Measurements from ENCODE around the gene DHX57.

Gene DHX57

DNA sequence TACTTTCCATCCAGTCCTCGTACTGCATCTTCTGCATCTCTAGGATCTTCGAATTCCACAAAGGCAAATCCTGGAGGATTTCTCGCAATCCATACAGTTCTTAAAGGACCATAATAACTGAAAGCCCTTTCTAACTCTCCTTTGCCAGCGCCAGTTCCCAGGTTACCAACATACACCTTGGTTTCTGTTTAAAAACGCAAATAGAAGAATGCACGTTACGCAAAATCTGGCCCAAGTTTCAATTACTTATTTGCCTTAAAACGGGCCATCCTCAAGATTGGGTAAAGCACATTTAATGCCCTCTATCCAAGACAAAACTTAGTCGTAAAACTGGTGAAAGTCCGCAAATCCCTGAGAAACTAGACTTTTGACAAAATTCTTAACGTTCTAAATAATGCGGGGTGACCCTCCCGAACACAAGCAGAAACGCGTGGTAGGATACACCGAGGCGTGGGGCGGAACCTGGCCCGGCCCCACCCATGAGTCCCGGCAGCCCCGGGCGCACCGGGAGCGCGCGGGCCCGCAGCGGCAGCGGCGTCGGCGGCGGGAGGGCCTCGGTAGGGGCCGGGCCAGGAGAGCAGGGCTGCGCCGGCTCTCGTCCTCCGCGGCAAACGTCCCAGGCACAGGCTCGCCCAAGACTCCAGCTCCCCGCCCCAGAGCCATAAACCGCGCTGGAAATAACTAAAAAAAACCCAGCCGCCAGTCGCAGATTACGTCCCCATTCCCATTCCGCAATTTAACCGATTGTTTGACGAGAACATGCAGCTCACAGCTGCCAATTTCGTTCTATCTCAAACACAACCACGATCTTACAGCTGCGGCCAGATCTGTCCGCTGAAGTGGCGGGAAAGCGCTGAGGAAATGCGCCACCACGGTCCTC is 125.5 kb downstream of the DHX57 start:
- peak; percentile 22 to 57 for DNase-seq

DNA sequence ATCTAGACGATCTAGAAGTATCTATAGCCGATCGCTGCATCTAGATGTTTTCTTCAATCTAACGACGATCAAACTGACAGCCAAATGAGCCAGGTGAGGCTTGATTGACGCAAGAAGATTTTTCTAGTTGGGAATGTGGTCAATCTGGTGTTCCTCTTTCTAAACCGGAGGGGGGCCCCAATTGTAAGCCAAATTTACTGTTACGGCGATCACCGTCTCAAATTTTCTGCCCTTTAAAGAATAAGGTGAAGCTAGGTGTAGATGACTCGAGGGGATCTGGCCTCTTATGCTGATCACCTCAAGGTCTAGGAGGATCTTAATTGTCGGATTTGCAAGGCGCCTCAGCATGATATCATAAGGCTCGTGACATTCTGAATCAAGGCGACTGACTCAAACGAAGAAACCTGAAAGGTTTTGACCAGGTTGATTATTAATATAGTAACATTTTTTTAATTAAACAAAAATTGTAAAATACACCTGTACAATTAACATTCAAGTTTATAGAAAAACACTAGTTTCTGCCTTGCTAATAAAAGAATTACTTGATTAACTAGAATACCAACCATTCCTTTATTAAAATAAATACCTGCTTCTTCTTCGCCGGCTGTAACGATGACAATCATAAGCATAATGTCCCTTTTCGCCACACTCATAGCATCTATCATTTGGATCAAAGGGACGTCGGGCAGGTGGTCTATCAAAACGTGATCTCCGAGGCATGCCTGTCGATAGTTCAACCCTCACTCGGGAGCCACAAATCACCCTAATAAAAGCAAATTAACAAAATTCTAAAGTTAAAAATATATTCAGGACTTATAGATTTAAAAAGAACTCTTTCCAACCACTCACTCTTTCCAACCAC is 126.6 kb downstream of the DHX57 start:
- no peak for DNase-seq

DNA sequence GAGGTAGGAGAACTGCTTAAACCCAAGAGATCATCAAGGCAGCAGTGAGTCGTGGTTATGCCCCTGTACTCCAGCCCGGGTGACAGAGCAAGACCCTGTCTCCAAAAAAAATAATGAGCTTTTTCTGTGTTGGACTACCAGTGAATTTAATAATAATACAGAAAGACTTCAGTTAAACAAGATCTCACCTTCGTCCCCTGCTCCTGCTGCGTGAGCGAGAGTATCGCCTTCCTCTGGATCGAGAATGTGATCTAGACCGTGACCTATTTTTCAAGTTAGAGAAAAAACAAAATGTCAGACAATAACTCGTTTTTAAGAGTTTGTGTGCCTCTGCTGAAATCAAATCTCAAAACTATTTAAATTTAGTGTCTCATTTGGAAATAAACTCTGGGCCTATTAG is 127.3 kb downstream of the DHX57 start:
- no peak for DNase-seq

DNA sequence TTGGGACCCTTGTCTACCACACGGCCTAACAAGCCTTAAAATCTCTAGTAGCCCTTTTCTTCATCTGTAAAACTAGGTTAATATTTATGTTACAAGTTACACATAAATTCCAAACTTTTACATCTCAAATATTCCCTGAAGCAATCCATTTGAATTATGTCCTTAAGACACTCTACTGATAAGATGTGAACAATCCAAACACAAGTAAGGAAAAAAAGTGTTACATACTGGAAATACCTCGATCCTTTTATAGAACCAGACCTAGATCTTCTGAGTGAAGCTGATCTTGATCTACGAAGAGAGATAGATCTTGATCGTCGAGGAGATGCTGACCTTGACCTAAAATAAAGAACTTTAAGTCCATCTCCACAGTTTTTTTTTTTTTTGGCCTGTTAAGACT is 127.9 kb downstream of the DHX57 start:
- DNase-seq = no peak
